Smooth muscle cell (in vitro differentiated cells): ENCODE results near the gene SLC34A1. TPM values are rescaled to one million over a fixed set of nuclear protein-coding genes. Genes with fewer than 3 reads are reported as not detected.

Experiments used
- DNase-seq: peaks from one replicate; lab custom pipeline; 2025; ENCODE audit not compliant: unreplicated experiment; lab: John Stamatoyannopoulos, UW
- H2AFZ ChIP-seq: fragments of 200-600 bp; sonication (generic); 2 replicates; pipeline ENCODE4 v1.6.0; 2016; ENCODE audit warnings: antibody characterized with exemption, low read depth, mild to moderate bottlenecking
- H3F3A ChIP-seq: fragments of 200-600 bp; sonication (generic); 2 replicates; pipeline ENCODE4 v1.6.0; 2017; ENCODE audit warnings: antibody characterized with exemption, low read depth
- H3K27ac ChIP-seq: fragments of 200-600 bp; sonication (generic); 2 replicates; pipeline ENCODE4 v1.5.1; 2016; ENCODE audit warnings: low read depth, mild to moderate bottlenecking
- H3K27me3 ChIP-seq: fragments of 200-600 bp; sonication (generic); 2 replicates; pipeline ENCODE4 v1.6.1; 2016; ENCODE audit warnings: low read depth, mild to moderate bottlenecking
- H3K36me3 ChIP-seq: fragments of 200-600 bp; sonication (generic); 2 replicates; pipeline ENCODE4 v1.5.1; 2016; ENCODE audit warnings: low read depth
- H3K4me1 ChIP-seq: fragments of 200-600 bp; sonication (generic); 2 replicates; pipeline ENCODE4 v1.5.1; 2016; ENCODE audit warnings: low read depth
- H3K4me2 ChIP-seq: fragments of 200-600 bp; sonication (generic); 2 replicates; pipeline ENCODE4 v1.6.0; 2016; ENCODE audit warnings: mild to moderate bottlenecking
- H3K4me3 ChIP-seq: fragments of 200-600 bp; sonication (generic); 2 replicates; pipeline ENCODE4 v1.5.1; 2016; ENCODE audit warnings: mild to moderate bottlenecking
- H3K79me2 ChIP-seq: fragments of 200-600 bp; sonication (generic); 2 replicates; pipeline ENCODE4 v1.6.0; 2016; ENCODE audit warnings: low read depth, mild to moderate bottlenecking
- H3K9ac ChIP-seq: fragments of 200-600 bp; sonication (generic); 2 replicates; pipeline ENCODE4 v1.6.0; 2016; ENCODE audit warnings: low read depth
- H3K9me3 ChIP-seq: fragments of 200-600 bp; sonication (generic); replicated peaks from 2 replicates; pipeline ENCODE4 v1.5.1; 2016; ENCODE audit warnings: low read depth
- H4K20me1 ChIP-seq: fragments of 200-600 bp; sonication (generic); 2 replicates; pipeline ENCODE4 v1.6.0; 2016; ENCODE audit warnings: low read depth
- WGBS: methylation state at CpG from one replicate; pipeline ENCODE4 v1.1.7; 2016; ENCODE audit warnings: low lambda C conversion rate; 5-methylcytosine and 5-hydroxymethylcytosine counted together
- polyA plus RNA-seq: library from polyadenylated mRNA; unstranded; fragments of >200 nt; fragmentation: Nextera tagmentation; extraction: Ambion mirVana; gene quantifications from 2 replicates; pipeline ENCODE4 v1.2.1, GENCODE V29; 2016
- total RNA-seq: library from RNA; depleted of rRNA; stranded (reverse); fragments of >200 nt; gene quantifications from 2 replicates; pipeline ENCODE4 v1.2.3, GENCODE V29; 2014
- TF ChIP-seq, protein P1 (sequence below): fragments of 200-600 bp; sonication (generic); IDR thresholded peaks from 2 replicates; pipeline ENCODE4 v1.5.1; 2017; ENCODE audit warnings: borderline replicate concordance, mild to moderate bottlenecking, antibody characterized with exemption; ENCODE audit not compliant: insufficient read depth, poor library complexity, severe bottlenecking

The SLC34A1 gene
- total and polyA plus RNA-seq, 2 experiments from 2014 or later = not detected

DNA sequence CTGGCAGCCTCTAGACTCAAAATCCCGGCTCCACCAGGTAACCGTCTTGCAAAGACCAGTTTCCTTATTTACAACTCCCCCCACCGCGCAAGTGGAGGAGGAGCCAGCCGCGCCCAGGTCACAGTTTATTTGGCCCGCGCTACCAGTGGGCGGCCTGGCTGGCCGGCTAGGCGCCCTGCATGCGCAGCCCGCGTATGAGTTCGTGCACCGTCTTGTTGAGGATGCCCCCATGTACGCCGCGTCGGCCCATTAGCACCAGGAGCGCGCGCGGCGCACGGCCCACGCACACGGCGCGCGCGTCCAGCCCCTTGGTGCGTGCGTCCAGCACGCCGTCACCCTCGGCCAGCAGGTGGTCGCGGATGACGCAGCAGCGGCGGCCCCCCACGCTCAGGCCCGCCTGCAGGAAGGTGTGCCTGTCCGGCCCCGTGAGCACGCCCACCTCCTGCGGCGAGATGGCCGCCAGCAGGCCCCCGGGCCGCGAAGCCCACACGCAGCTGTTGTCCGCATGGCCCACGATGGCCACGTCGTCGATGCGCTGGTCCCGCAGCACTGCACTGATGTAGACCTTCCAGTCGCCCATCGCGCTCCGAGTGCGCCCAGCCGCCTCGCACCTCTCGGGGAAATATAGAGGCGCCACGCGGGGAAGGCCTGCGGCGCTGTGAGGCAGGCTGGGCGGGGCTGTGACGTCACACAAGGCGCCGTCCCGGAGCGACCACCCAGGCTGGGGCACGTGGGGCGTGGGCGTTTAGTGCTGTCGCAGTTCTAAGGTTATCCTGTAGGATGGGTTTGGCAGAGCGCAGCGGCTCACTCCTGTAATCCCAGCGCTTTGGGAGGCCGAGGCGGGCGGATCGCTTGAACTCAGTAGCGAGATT lies 16.0 kb downstream of the SLC34A1 start, which contains the start of gene PFN3:
Gene PFN3, minus strand, starts transcription at position 665 of the 872 bp plus-strand sequence. Its CDS starts 85 bp downstream, at position 580.
- Histone ChIP-seq H3K27me3 (peaks cover 14% of the 10 kb centered on the region), H3K9me3 (no peaks in the 10 kb centered on the region), H3K36me3 (no peaks in the 10 kb centered on the region), H3F3A (peaks cover 9% of the 10 kb centered on the region), H3K4me1 (peaks cover 18% of the 10 kb centered on the region), H3K4me3 (no peak within 1 kb of the TSS), H3K9ac (no peak within 1 kb of the TSS), H2AFZ (no peak within 1 kb of the TSS), H4K20me1 (no peaks in the 10 kb centered on the region), H3K4me2 (no peak within 1 kb of the TSS), H3K79me2 (no peaks in the 10 kb centered on the region), H3K27ac (no peak within 1 kb of the TSS)
- 95% methylated on average over 61 of the region's 92 CpGs for WGBS
- DNase-seq = no peak
- TF ChIP-seq, protein P1, sequence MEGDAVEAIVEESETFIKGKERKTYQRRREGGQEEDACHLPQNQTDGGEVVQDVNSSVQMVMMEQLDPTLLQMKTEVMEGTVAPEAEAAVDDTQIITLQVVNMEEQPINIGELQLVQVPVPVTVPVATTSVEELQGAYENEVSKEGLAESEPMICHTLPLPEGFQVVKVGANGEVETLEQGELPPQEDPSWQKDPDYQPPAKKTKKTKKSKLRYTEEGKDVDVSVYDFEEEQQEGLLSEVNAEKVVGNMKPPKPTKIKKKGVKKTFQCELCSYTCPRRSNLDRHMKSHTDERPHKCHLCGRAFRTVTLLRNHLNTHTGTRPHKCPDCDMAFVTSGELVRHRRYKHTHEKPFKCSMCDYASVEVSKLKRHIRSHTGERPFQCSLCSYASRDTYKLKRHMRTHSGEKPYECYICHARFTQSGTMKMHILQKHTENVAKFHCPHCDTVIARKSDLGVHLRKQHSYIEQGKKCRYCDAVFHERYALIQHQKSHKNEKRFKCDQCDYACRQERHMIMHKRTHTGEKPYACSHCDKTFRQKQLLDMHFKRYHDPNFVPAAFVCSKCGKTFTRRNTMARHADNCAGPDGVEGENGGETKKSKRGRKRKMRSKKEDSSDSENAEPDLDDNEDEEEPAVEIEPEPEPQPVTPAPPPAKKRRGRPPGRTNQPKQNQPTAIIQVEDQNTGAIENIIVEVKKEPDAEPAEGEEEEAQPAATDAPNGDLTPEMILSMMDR = no peak

DNA sequence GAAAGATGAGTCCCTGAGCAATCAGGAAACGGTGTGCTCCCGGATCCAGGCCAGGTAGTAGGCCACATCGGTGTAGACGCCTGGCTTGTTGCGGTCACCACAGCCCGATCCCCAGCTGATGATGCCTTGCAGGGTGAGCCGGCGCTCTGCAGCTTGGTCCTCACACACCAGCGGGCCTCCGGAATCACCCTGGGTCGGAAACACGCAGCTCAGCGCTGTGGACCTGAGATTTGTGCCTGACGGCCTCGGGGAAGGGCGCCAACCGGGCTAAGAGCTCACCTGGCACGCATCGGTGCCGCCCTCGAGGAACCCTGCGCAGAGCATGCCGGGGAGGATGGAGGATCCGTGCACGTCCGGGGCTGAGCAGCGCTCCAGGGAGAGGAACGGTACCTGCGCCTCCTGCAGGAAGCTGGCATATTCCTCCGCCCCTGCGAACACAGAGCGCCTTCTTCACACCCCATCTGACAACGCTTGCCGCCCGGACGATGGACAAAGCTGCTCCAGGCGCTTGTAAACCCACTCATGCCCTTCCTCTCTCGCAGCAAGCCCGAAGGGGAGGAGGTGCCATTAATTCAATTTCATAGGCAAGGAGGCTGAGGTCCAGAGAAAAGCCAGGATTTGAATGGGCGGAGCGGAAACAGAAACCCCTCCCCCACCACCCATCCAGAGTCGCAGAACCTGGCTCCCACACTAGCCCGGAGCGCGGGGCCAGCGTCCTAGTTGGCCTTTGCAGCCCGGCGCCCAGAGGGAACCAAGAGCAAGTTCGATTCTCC lies 18.2 kb downstream of the SLC34A1 start:
- DNase-seq = peak; percentile 17
- Histone ChIP-seq H3K9ac (no peak overlapping the region), H3K36me3 (no peaks in the 10 kb centered on the region), H2AFZ (peak overlapping the region; percentile 89), H3K4me3 (peak overlapping the region; percentile 62), H3K79me2 (no peaks in the 10 kb centered on the region), H3K4me1 (peaks cover 18% of the 10 kb centered on the region), H3F3A (peaks cover 9% of the 10 kb centered on the region), H3K27me3 (peaks cover 23% of the 10 kb centered on the region), H3K27ac (no peak overlapping the region), H3K4me2 (peak overlapping the region; percentile 96), H4K20me1 (no peaks in the 10 kb centered on the region), H3K9me3 (no peaks in the 10 kb centered on the region)
- TF ChIP-seq, protein P1 = peak; percentile 39
- WGBS = 11% methylated on average over 49 of the region's 49 CpGs

DNA sequence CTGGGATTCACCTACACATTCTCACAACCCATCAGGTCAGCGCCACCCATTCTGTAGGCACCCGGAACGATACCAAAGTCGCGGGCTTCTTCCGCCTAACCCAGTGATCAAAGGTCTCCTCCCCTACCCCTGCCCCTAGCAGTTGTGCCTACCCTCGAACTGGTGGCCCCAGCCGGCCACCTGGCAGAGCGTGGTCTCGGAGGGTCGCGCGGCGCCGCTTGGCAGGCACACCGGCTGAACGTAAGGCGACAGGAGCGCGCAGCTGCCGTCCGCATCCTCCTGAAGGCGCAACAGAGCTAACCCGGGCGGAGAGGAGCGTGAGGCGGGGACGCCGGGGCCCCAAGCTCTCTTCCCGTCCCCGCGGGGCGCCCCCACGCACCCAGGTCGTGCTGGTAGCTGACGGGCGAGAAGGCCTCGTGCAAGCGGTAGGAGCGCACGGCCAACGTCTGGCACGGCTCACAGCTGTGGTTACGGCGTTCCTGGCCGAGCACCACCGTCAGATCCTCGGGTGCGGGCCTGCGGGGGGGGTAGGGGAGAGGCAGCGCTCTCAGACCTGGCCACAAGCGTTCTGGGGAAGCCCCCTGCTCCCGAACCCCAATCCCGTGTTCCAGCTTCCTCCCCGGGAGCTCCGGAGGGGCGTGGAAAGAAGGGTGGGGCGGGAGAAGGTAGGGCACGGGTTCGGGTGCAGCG lies 19.0 kb downstream of the SLC34A1 start:
- Histone ChIP-seq H3K9me3 (no peaks in the 10 kb centered on the region), H3K4me1 (peaks cover 18% of the 10 kb centered on the region), H2AFZ (peak overlapping the region; percentile 89), H3F3A (peaks cover 9% of the 10 kb centered on the region), H3K27ac (no peak overlapping the region), H3K4me3 (peak overlapping the region; percentile 62), H4K20me1 (no peaks in the 10 kb centered on the region), H3K36me3 (no peaks in the 10 kb centered on the region), H3K9ac (no peak overlapping the region), H3K4me2 (peak overlapping the region; percentile 96), H3K27me3 (peaks cover 23% of the 10 kb centered on the region), H3K79me2 (no peaks in the 10 kb centered on the region)
- WGBS = 4% methylated on average over 58 of the region's 61 CpGs
- TF ChIP-seq, protein P1 = no peak
- DNase-seq = no peak
